H1 (cell line): ENCODE data around the gene VPS50. TPM values are rescaled to one million over a fixed set of nuclear protein-coding genes. Genes with fewer than 3 reads are reported as not detected.

ENCODE experiments used
- CTCF ChIA-PET: fragments of 300-600 bp; sonication (Branson Sonifier 250); formaldehyde crosslinking; loops from one replicate; lab custom pipeline; 2021; ENCODE audit not compliant: partially characterized antibody; lab: Charles Lee
- POLR2A ChIA-PET: fragments of 300-600 bp; sonication (Branson Sonifier 250); formaldehyde crosslinking; loops from one replicate; lab custom pipeline; 2021; ENCODE audit warnings: inconsistent platforms; ENCODE audit not compliant: partially characterized antibody; lab: Charles Lee
- DNase-seq, 2 experiments: peaks; one replicate each; pipeline versions ENCODE4 v3.0.0 to v3.0.0-alpha.2; 2010 to 2022; ENCODE audit warnings: low spot score in 2 of 2, low read depth in 1 of 2, mixed read lengths in 1 of 2
- FAIRE-seq: peaks from 2 replicates; lab custom pipeline; 2011; peaks lifted over from hg19 to GRCh38; lab: Jason Lieb, UNC
- H2AFZ ChIP-seq: 2 replicates; pipeline ENCODE4 v1.8.1; 2012; ENCODE audit warnings: low read length, inconsistent platforms
- H2AK5ac ChIP-seq: 2 replicates; pipeline ENCODE4 v1.6.1; 2013; ENCODE audit warnings: low read depth, low read length
- H2BK120ac ChIP-seq: replicated peaks from 2 replicates; pipeline ENCODE3; 2013; ENCODE audit warnings: low read depth, low read length, inconsistent platforms
- H2BK12ac ChIP-seq: 2 replicates; pipeline ENCODE4 v1.6.1; 2013; ENCODE audit warnings: low read depth, low read length
- H2BK15ac ChIP-seq: 2 replicates; pipeline ENCODE4 v1.6.1; 2013; ENCODE audit warnings: low read length
- H2BK20ac ChIP-seq: 2 replicates; pipeline ENCODE4 v1.6.1; 2013; ENCODE audit warnings: low read length
- H2BK5ac ChIP-seq: 2 replicates; pipeline ENCODE4 v1.6.1; 2013; ENCODE audit warnings: low read depth, low read length
- H3K14ac ChIP-seq: 2 replicates; pipeline ENCODE4 v1.6.1; 2013; ENCODE audit warnings: inconsistent platforms; ENCODE audit not compliant: insufficient read length
- H3K18ac ChIP-seq: 2 replicates; pipeline ENCODE4 v1.6.1; 2013; ENCODE audit warnings: low read length; ENCODE audit errors: extremely low read depth
- H3K23ac ChIP-seq: 2 replicates; pipeline ENCODE4 v1.6.1; 2013; ENCODE audit warnings: inconsistent platforms; ENCODE audit not compliant: insufficient read length
- H3K23me2 ChIP-seq: 2 replicates; pipeline ENCODE4 v1.6.1; 2013; ENCODE audit warnings: low read depth, low read length
- H3K27ac ChIP-seq: 2 replicates; pipeline ENCODE4 v1.6.1; 2011; ENCODE audit warnings: low read depth, low read length, inconsistent platforms
- H3K27me3 ChIP-seq, 4 experiments: replicated peaks in 1 of 4; 1 replicate in 1 of 4; 2 replicates in 3 of 4; pipeline versions ENCODE4 v1.6.1 to v1.8.1; 2011 to 2013; ENCODE audit warnings: low read length in 3 of 4, mild to moderate bottlenecking in 3 of 4, inconsistent platforms in 2 of 4, mixed read lengths in 2 of 4, moderate library complexity in 1 of 4; ENCODE audit not compliant: control insufficient read depth in 3 of 4, insufficient read depth in 3 of 4; ENCODE audit errors: extremely low read depth in 1 of 4
- H3K36me3 ChIP-seq, 4 experiments: 2 replicates each; pipeline versions ENCODE4 v1.6.1 to v1.8.1; 2011 to 2013; ENCODE audit warnings: mild to moderate bottlenecking in 4 of 4, low read length in 3 of 4, moderate library complexity in 2 of 4, control low read depth in 1 of 4, inconsistent platforms in 1 of 4; ENCODE audit not compliant: insufficient read depth in 4 of 4, control insufficient read depth in 2 of 4
- H3K4ac ChIP-seq: replicated peaks from 2 replicates; pipeline ENCODE3; 2013; ENCODE audit warnings: low read length, low read depth, mixed read lengths, inconsistent platforms; ENCODE audit not compliant: insufficient read length
- H3K4me1 ChIP-seq, 4 experiments: replicated peaks in 1 of 4; 1 replicate in 1 of 4; 2 replicates in 3 of 4; pipeline versions ENCODE4 v1.6.1 to v1.8.1; 2011 to 2013; ENCODE audit warnings: low read length in 3 of 4, inconsistent platforms in 2 of 4, mixed read lengths in 1 of 4; ENCODE audit not compliant: insufficient read depth in 4 of 4, control insufficient read depth in 3 of 4
- H3K4me2 ChIP-seq, 2 experiments: 2 replicates each; pipeline versions ENCODE4 v1.6.1 to v1.8.1; 2011 to 2013; ENCODE audit warnings: low read depth in 2 of 2, low read length in 2 of 2, control low read depth in 1 of 2, inconsistent platforms in 1 of 2, mild to moderate bottlenecking in 1 of 2; ENCODE audit not compliant: insufficient read depth in 1 of 2
- H3K4me3 ChIP-seq, 4 experiments: fragments of 200-600, 300-600 bp in 1 of 4; sonication (generic), shearing (Covaris generic), sonication (Bioruptor Twin) in 1 of 4; 2 replicates each; pipeline versions ENCODE4 v1.5.1 to v1.8.1; 2011 to 2016; ENCODE audit warnings: low read length in 4 of 4, low read depth in 3 of 4, control low read depth in 2 of 4, inconsistent platforms in 2 of 4, mild to moderate bottlenecking in 2 of 4, mixed read lengths in 1 of 4, moderate library complexity in 1 of 4; ENCODE audit not compliant: insufficient read depth in 2 of 4; ENCODE audit errors: extremely low read depth in 1 of 4
- H3K56ac ChIP-seq: replicated peaks from 2 replicates; pipeline ENCODE3; 2013; ENCODE audit warnings: low read depth, mild to moderate bottlenecking, mixed read lengths, low read length, inconsistent platforms; ENCODE audit not compliant: insufficient read length
- H3K79me1 ChIP-seq: 2 replicates; pipeline ENCODE4 v1.6.1; 2013; ENCODE audit warnings: low read depth, low read length, control low read depth
- H3K79me2 ChIP-seq, 2 experiments: 2 replicates each; pipeline versions ENCODE4 v1.6.1 to v1.8.1; 2012 to 2013; ENCODE audit warnings: low read length in 2 of 2, mild to moderate bottlenecking in 2 of 2, inconsistent platforms in 1 of 2; ENCODE audit not compliant: insufficient read depth in 2 of 2, control insufficient read depth in 1 of 2
- H3K9ac ChIP-seq, 4 experiments: replicated peaks in 1 of 4; 1 replicate in 1 of 4; 2 replicates in 3 of 4; pipeline versions ENCODE4 v1.6.1 to v1.8.1; 2011 to 2013; ENCODE audit warnings: low read depth in 3 of 4, low read length in 3 of 4, control low read depth in 2 of 4, mild to moderate bottlenecking in 2 of 4, moderate library complexity in 2 of 4, inconsistent platforms in 1 of 4; ENCODE audit errors: extremely low read depth in 1 of 4
- H3K9me3 ChIP-seq, 2 experiments: 2 replicates each; pipeline versions ENCODE4 v1.6.1 to v1.8.1; 2012 to 2013; ENCODE audit warnings: mild to moderate bottlenecking in 2 of 2, moderate library complexity in 2 of 2, control low read depth in 1 of 2, inconsistent platforms in 1 of 2, low read depth in 1 of 2, low read length in 1 of 2, mixed read lengths in 1 of 2; ENCODE audit not compliant: insufficient read depth in 2 of 2
- H4K20me1 ChIP-seq, 2 experiments: replicated peaks in 1 of 2; 2 replicates each; pipeline versions ENCODE3 to v1.8.1; 2011 to 2013; ENCODE audit warnings: inconsistent platforms in 2 of 2, low read length in 2 of 2, mild to moderate bottlenecking in 1 of 2; ENCODE audit not compliant: insufficient read depth in 2 of 2, control insufficient read depth in 1 of 2
- H4K5ac ChIP-seq: 2 replicates; pipeline ENCODE4 v1.6.1; 2013; ENCODE audit warnings: low read length, low read depth, mixed read lengths, inconsistent platforms; ENCODE audit not compliant: insufficient read length
- H4K8ac ChIP-seq: 2 replicates; pipeline ENCODE4 v1.8.0; 2013; ENCODE audit warnings: mild to moderate bottlenecking, moderate library complexity, low read length, inconsistent platforms; ENCODE audit not compliant: insufficient read depth; ENCODE audit errors: extremely low read depth
- H4K91ac ChIP-seq: replicated peaks from 2 replicates; pipeline ENCODE3; 2013; ENCODE audit warnings: low read length, mixed read lengths, inconsistent platforms; ENCODE audit not compliant: insufficient read length
- ASH2L ChIP-seq: fragments of 200-600, 300-600 bp; sonication (generic); IDR thresholded peaks from one replicate; pipeline ENCODE4 v1.7.1; 2017; ENCODE audit warnings: low read length
- HDAC6 ChIP-seq: IDR thresholded peaks from one replicate; pipeline ENCODE4 v1.7.1; 2012; ENCODE audit warnings: low read depth, mild to moderate bottlenecking, inconsistent platforms, low read length, moderate library complexity
- RAD21 ChIP-seq, 2 experiments: IDR thresholded peaks in 1 of 2; conservative IDR thresholded peaks in 1 of 2; 2 replicates each; pipeline ENCODE4 v1.6.1; 2011; ENCODE audit warnings: low read depth in 2 of 2, low read length in 2 of 2, improper control_type of control experiment in 1 of 2, inconsistent platforms in 1 of 2, mild to moderate bottlenecking in 1 of 2, moderate library complexity in 1 of 2
- SP2 ChIP-seq: IDR thresholded peaks from 2 replicates; pipeline ENCODE4 v1.6.1; 2012; ENCODE audit warnings: mild to moderate bottlenecking, low read length, inconsistent platforms
- TCF12 ChIP-seq: IDR thresholded peaks from 2 replicates; pipeline ENCODE4 v1.6.1; 2011; ENCODE audit warnings: low read depth, mild to moderate bottlenecking, low read length
- WGBS, 2 experiments: shearing (Covaris generic) in 1 of 2; methylation state at CpG; one replicate each; pipeline versions ENCODE4 v1.1.6 to v1.1.7; 2013 to 2015; ENCODE audit warnings: low lambda C conversion rate in 2 of 2, mixed read lengths in 2 of 2, inconsistent platforms in 1 of 2, low coverage in 1 of 2, missing lambda C conversion rate in 1 of 2; ENCODE audit not compliant: insufficient replicate concordance in 2 of 2, insufficient coverage in 1 of 2, insufficient read length in 1 of 2; ENCODE audit errors: extremely low coverage in 1 of 2, missing lambda C conversion rate in 1 of 2; 5-methylcytosine and 5-hydroxymethylcytosine counted together
- polyA plus RNA-seq, 7 experiments: library from polyadenylated mRNA; depleted of rRNA in 3 of 7; stranded (reverse) in 5 of 7; unstranded in 2 of 7; fragments of >200 nt in 5 of 7; fragments of 200-250 nt in 2 of 7; gene quantifications; 1 replicate in 5 of 7; 2 replicates in 1 of 7; 4 replicates in 1 of 7; pipeline versions ENCODE4 v1.2.1 to v1.2.3, GENCODE V29; 2011 to 2013; ENCODE audit warnings: missing spikeins in 2 of 7, mixed read lengths in 2 of 7
- total RNA-seq: library from RNA; stranded (reverse); fragmentation: NEBNext Ultra II Directional; extraction: Animal tissue kit (Norgen Biotek cat#: 25700); gene quantifications from 2 replicates; pipeline ENCODE4 v1.2.1, GENCODE V29; 2021

Gene VPS50
- total and polyA plus RNA-seq, 2 of the 8 experiments (the other 6 are each of a cell fraction or from before 2014, with no cell fraction given): 3.7 to 9.3 TPM

DNA sequence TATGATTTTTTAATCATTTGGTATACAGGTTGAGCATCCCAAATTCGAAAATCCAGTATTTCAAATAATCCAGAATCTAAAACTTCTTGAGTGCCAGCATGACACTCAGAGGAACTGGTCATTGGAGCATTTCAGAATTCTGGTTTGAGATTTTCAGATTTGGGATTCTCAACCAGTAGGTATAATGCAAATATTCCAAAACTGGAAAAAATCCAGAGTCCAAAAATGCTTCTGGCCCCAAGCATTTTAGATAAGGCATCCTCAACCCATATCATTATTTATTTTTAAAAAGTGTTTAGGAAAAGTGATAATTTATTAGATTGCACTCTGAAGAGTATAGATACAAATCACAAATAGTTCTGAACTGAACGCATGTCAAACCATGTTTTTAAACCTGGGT is 120.7 kb downstream of the VPS50 start:
- H3K36me3 ChIP-seq: no peaks in the 10 kb centered on the region
- no peaks in the 10 kb centered on the region for H3K4me1 ChIP-seq
- H3K9ac ChIP-seq: no peak overlapping the region
- H2BK5ac ChIP-seq: no peak overlapping the region
- 95% methylated on average over 2 of the region's 2 CpGs; no CpG with 5 or more reads in 1 of the 2 experiments for WGBS, 2 experiments
- DNase-seq (no peak), FAIRE-seq (no peak)
- H3K23ac ChIP-seq: no peak overlapping the region
- no peak overlapping the region for H2BK12ac ChIP-seq
- H3K79me2 ChIP-seq: no peaks in the 10 kb centered on the region
- no peak overlapping the region for H2BK120ac ChIP-seq
- no peak overlapping the region for H4K91ac ChIP-seq
- H2BK15ac ChIP-seq: no peak overlapping the region
- no peaks in the 10 kb centered on the region for H3K27me3 ChIP-seq
- no peak overlapping the region for H3K4me3 ChIP-seq
- no peaks in the 10 kb centered on the region for H3K79me1 ChIP-seq
- POLR2A ChIA-PET: no interaction called here
- CTCF ChIA-PET: interaction anchor here (0.7 to 1.1 kb wide), 2 partner anchors 21 to 135 kb away, joined by 3 read pairs; no protein-coding TSS in a partner anchor
- H4K5ac ChIP-seq: no peak overlapping the region
- no peaks in the 10 kb centered on the region for H4K20me1 ChIP-seq
- no peak overlapping the region for H2BK20ac ChIP-seq
- no peak overlapping the region for H2AFZ ChIP-seq
- H3K4ac ChIP-seq: no peak overlapping the region
- no peak overlapping the region for H3K18ac ChIP-seq
- H4K8ac ChIP-seq: no peak overlapping the region
- no peak overlapping the region for H2AK5ac ChIP-seq
- H3K23me2 ChIP-seq: no peaks in the 10 kb centered on the region
- H3K4me2 ChIP-seq: no peak overlapping the region
- H3K14ac ChIP-seq: no peak overlapping the region
- H3K9me3 ChIP-seq: no peaks in the 10 kb centered on the region
- TF ChIP-seq SP2 (no peak), ASH2L (no peak), HDAC6 (no peak), TCF12 (no peak), RAD21 (IDR thresholded peaks at IDR 0.05 in 1 of 2, conservative IDR thresholded peaks at IDR 0.05 in 1 of 2; ENCODE audit: low read depth in 2 of 2, low read length in 2 of 2) (no peak)
- H3K27ac ChIP-seq: no peak overlapping the region
- no peak overlapping the region for H3K56ac ChIP-seq
